ENCODE results near the gene FRMD4A.

GRCh38 chr10:13938950-13939349 is 391.8 kb downstream of the FRMD4A start:
- TF ChIP-seq CTCF (IDR thresholded peaks at IDR 0.05; ENCODE audit: insufficient read depth, low read length, poor library complexity, severe bottlenecking) (no peak), EZH2phosphoT487 (conservative IDR thresholded peaks at IDR 0.05; ENCODE audit: low read length) (no peak)

Data from SU-DHL-6 (cell line).